Uterus (tissue), 4 donors: Measurements from ENCODE around the gene RABGGTA. TPM values are rescaled to one million over a fixed set of nuclear protein-coding genes. Genes with fewer than 3 reads are reported as not detected.
"Not testable (repeated sequence)": the region's sequence is repeated elsewhere in the genome, so short reads cannot be mapped to it uniquely, and the experiment has no call there.

Experiments used
- DNase-seq, 2 donors: peaks; one replicate each; pipeline ENCODE4 v3.0.0-alpha.2; 2019 to 2020
- H3K27ac ChIP-seq, 2 donors: fragments of 200-600 bp; sonication (generic); 1 replicate in 1 of 2; 2 replicates in 1 of 2; pipeline ENCODE4 v1.5.1; 2016 to 2018
- H3K27me3 ChIP-seq, 2 donors: fragments of 200-600 bp; sonication (generic); one replicate each; pipeline ENCODE4 v1.5.1; 2018 to 2019; ENCODE audit warnings: control low read depth in 1 of 2
- H3K36me3 ChIP-seq, 2 donors: fragments of 200-600 bp; sonication (generic); one replicate each; pipeline ENCODE4 v1.5.1; 2019; ENCODE audit warnings: control low read depth in 1 of 2
- H3K4me1 ChIP-seq, 2 donors: fragments of 200-600 bp; sonication (generic); one replicate each; pipeline ENCODE4 v1.5.1; 2018 to 2019; ENCODE audit warnings: control low read depth in 1 of 2
- H3K4me3 ChIP-seq, 2 donors: fragments of 200-600 bp; sonication (generic); 1 replicate in 1 of 2; 2 replicates in 1 of 2; pipeline ENCODE4 v1.5.1; 2018 to 2019; ENCODE audit warnings: mild to moderate bottlenecking in 1 of 2
- H3K9me3 ChIP-seq, 2 donors: fragments of 200-600 bp; sonication (generic); one replicate each; pipeline ENCODE4 v1.5.1; 2019; ENCODE audit warnings: control low read depth in 1 of 2
- POLR2A ChIP-seq, 2 donors: fragments of 450-650 bp; IDR thresholded peaks; one replicate each; pipeline ENCODE4 v1.6.1; 2016; ENCODE audit warnings: antibody characterized with exemption in 2 of 2, mild to moderate bottlenecking in 1 of 2, moderate library complexity in 1 of 2
- intact Hi-C: fragments of 100-400 bp; cut with DNase I; formaldehyde crosslinking; loops from one replicate; pipeline ENCODE4 v1.15.1; 2023; ENCODE audit warnings: low total_unique reads
- total RNA-seq, 4 donors: library from RNA; depleted of rRNA in 3 of 4; stranded (reverse); fragments of >200 nt in 3 of 4; gene quantifications; one replicate each; pipeline versions ENCODE4 v1.1.0 to v1.2.4, GENCODE V29; 2014 to 2023
- TF ChIP-seq, protein P1 (sequence below), 4 experiments: fragments of 200-600 bp in 2 of 4; fragments of 450-650 bp in 2 of 4; sonication (generic) in 2 of 4; IDR thresholded peaks; one replicate each; pipeline ENCODE4 v1.5.1; 2016 to 2019; ENCODE audit warnings: antibody characterized with exemption in 4 of 4, mild to moderate bottlenecking in 2 of 4, moderate library complexity in 1 of 4
- donor health status: DM: yes; HTN: yes; CAD: no.

Gene RABGGTA
- total RNA-seq, 4 donors from 2014 or later = 9.2 to 67.9 (median 23.2) TPM

DNA sequence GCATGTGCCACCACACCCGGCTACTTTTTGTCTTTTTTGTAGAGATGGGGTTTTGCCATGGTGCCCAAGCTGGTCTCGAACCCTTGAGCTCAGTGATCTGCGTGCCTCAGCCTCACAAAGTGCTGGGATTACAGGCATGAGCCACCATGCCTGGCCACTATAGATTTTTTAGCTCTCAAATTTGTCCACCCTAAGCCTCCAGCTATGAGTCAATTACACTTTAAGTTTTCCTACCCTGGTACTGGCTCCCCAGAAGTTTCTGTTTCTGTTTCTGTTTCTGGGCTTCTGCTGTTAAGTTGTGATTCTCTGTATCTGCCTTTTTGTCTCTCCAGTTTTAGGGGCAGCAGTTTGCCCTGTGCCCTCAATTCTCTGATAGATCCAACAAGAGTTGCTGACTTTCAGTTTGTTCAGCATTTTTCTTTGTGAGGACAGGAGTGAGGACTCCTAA is 24.6 kb downstream of the RABGGTA start:
- no peak for DNase-seq
- Histone ChIP-seq H3K36me3 (no peaks in the 10 kb centered on the region), H3K4me3 (no peak overlapping the region), H3K27me3 (no peaks in the 10 kb centered on the region), H3K27ac (no peak overlapping the region), H3K4me1 (no peaks in the 10 kb centered on the region), H3K9me3 (no peaks in the 10 kb centered on the region)
- TF ChIP-seq POLR2A (IDR thresholded peaks at IDR 0.05) = no peak
- TF ChIP-seq, protein P1, sequence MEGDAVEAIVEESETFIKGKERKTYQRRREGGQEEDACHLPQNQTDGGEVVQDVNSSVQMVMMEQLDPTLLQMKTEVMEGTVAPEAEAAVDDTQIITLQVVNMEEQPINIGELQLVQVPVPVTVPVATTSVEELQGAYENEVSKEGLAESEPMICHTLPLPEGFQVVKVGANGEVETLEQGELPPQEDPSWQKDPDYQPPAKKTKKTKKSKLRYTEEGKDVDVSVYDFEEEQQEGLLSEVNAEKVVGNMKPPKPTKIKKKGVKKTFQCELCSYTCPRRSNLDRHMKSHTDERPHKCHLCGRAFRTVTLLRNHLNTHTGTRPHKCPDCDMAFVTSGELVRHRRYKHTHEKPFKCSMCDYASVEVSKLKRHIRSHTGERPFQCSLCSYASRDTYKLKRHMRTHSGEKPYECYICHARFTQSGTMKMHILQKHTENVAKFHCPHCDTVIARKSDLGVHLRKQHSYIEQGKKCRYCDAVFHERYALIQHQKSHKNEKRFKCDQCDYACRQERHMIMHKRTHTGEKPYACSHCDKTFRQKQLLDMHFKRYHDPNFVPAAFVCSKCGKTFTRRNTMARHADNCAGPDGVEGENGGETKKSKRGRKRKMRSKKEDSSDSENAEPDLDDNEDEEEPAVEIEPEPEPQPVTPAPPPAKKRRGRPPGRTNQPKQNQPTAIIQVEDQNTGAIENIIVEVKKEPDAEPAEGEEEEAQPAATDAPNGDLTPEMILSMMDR (IDR thresholded peaks at IDR 0.05) = no peak
- intact Hi-C loops = loop anchor here (10.0 kb wide), 1 partner anchor 48 kb away; the partner anchor contains the start of genes DHRS1 and NOP9

DNA sequence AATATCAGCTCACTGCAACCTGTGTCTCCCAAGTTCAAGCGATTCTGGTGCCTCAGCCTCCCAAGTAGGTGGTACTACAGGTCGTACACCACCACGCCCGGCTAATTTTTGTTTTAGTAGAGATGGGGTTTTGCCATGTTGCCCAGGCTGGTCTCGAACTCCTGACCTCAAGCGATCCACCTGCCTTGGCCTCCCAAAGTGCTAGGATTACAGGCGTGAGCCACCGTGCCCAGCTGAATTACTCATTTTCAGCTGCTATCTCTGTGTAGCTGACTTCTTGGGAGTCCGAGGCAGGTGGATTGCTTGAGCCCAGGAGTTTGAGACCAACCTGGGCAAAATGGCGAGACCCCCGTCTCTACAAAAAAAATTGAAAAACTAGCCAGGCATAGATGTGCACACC is 26.0 kb downstream of the RABGGTA start:
- not testable (repeated sequence) for DNase-seq, H3K4me3 ChIP-seq, H3K9me3 ChIP-seq, H3K27me3 ChIP-seq, H3K27ac ChIP-seq, H3K36me3 ChIP-seq
- intact Hi-C loops = loop anchor here (10.0 kb wide), 1 partner anchor 49 kb away; the partner anchor contains the start of genes DHRS1 and NOP9
- peaks cover 0 to 11% of the 10 kb centered on the region in 2 donors for H3K4me1 ChIP-seq

DNA sequence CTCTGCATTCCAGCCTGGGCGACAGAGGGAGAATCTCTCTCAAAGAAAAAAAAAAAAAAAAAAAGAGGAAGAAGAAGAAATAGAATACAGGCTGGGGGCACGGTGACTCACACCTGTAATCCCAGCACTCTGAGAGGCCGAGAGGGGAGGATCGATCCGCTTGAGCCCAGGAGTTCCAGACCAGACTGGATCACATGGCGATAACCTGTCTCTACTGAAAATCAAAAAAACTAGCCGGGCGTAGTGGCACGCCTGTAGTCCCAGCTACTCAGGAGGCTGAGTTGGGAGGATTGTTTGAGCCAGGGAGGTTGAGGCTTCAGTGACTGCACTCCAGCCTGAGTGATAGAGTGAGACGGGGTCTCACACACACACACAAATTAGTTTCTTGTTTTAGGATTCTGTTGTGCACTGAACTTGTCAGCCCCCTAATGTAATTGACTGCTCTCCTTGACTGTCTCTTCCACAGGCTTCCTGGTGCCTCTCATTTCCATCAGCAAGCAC is 28.0 kb downstream of the RABGGTA start:
- peak overlapping the region; percentile 51 to 62 for H3K4me3 ChIP-seq
- no peaks in the 10 kb centered on the region for H3K27me3 ChIP-seq
- H3K36me3 ChIP-seq = no peaks in the 10 kb centered on the region
- H3K4me1 ChIP-seq = peaks cover 0 to 21% of the 10 kb centered on the region in 2 donors
- H3K9me3 ChIP-seq = no peaks in the 10 kb centered on the region
- peak in 1 of 2 donors; percentile 45 for DNase-seq
- H3K27ac ChIP-seq = peak overlapping the region; percentile 94 to 97
- intact Hi-C loops = loop anchor here (10.0 kb wide), 1 partner anchor 51 kb away; the partner anchor contains the start of genes DHRS1 and NOP9
- TF ChIP-seq, protein P1 (IDR thresholded peaks at IDR 0.05) = no peak

DNA sequence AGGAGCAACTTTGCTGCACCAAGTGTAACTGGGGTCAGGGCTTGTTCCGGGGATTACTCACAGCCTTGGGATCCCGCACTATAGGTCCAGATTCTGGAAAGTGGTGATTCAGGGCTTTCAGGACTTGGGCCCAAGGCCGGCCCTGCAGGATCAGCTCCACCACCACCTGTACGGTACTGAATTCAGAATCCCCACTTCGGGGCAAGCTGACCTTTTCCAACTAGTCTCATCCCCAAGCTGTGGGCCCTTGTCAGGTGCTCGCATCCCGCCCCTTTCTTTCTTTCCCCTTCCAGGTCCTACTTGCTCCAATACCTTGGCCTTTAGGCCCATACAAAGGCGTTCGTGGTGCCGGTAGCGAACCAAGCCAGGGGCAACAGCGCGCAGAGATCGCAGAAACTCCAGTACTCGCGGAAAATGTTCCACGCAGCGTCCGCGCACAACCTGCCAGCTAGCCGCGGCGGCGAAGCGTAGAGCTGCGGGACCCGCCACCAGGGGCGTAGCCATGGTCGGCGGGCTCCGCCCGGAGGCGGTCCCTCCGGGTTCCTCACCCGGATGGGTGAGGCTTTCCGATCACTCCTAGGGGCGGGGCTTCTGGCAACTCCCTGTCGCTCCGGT is 29.5 kb downstream of the RABGGTA start:
- intact Hi-C loops = loop anchor here (10.0 kb wide), 1 partner anchor 53 kb away; the partner anchor contains the start of genes DHRS1 and NOP9
- Histone ChIP-seq H3K36me3 (no peaks in the 10 kb centered on the region), H3K27me3 (no peaks in the 10 kb centered on the region), H3K4me3 (peak overlapping the region; percentile 51 to 62), H3K9me3 (no peaks in the 10 kb centered on the region), H3K27ac (peak overlapping the region; percentile 94 to 97), H3K4me1 (peaks cover 0 to 21% of the 10 kb centered on the region in 2 donors)
- TF ChIP-seq, protein P1 (IDR thresholded peaks at IDR 0.05) = peak; percentile 56 to 85 (median 74)
- no peak for TF ChIP-seq POLR2A (IDR thresholded peaks at IDR 0.05)
- DNase-seq = peak; percentile 92 to 93

DNA sequence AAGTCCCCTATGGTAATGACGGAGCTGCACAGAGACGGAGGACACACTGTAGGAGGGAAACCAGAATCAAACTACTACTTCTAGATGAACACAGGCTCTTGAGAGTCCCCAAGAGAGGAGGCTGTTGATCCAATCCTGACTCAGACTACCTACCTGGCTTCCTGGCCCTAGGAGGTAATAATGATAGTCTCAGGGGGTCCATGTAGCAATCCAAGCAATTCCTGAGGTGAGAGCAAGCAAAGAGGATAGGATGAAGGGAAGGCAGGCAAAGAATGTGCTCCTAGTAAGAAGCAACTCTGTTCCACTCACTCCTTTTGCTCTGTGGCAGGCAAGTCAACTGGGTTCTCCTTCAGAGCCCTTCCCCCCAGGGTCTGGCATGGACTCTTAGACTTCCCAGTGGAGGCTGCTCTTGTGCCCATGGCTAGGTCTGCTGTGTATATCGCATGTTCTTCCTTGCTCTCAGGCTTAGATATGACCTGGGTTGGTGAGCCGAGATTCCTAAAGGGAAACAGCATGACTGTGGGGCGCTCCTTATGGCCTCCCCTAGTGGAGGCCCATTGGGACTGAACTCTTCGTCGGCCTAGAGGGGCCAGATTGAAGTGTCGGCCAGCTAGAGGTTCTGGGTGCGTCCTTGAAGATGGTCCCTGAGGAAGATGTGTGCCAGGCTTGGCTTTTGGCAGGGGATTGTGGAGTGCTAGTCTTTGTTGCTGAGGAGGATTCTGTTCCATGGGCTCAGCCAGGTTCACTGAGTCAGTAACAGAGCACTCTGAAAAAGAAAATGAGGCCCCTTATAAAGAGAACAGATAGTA is 31.1 kb downstream of the RABGGTA start:
- Histone ChIP-seq H3K27ac (peak overlapping the region; percentile 0 to 97), H3K9me3 (no peaks in the 10 kb centered on the region), H3K27me3 (no peaks in the 10 kb centered on the region), H3K4me1 (peaks cover 0 to 21% of the 10 kb centered on the region in 2 donors), H3K36me3 (no peaks in the 10 kb centered on the region), H3K4me3 (no peak overlapping the region)
- intact Hi-C loops = loop anchor here (10.0 kb wide), 1 partner anchor 54 kb away; the partner anchor contains the start of genes DHRS1 and NOP9
- DNase-seq = no peak
- TF ChIP-seq, protein P1 (IDR thresholded peaks at IDR 0.05) = no peak
- no peak for TF ChIP-seq POLR2A (IDR thresholded peaks at IDR 0.05)
